Measurements from ENCODE around the gene HMGCS1.

- no peak for TF ChIP-seq BHLHE40 (IDR thresholded peaks at IDR 0.05; ENCODE audit: borderline replicate concordance)
- TF ChIP-seq, protein P1, sequence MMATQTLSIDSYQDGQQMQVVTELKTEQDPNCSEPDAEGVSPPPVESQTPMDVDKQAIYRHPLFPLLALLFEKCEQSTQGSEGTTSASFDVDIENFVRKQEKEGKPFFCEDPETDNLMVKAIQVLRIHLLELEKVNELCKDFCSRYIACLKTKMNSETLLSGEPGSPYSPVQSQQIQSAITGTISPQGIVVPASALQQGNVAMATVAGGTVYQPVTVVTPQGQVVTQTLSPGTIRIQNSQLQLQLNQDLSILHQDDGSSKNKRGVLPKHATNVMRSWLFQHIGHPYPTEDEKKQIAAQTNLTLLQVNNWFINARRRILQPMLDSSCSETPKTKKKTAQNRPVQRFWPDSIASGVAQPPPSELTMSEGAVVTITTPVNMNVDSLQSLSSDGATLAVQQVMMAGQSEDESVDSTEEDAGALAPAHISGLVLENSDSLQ (IDR thresholded peaks at IDR 0.05) = no peak
Observed at GRCh38 chr5:43338862-43339261, 25.6 kb upstream of the HMGCS1 start.

Measured in HEK293T (cell line).